Brain microvascular endothelial cell (primary cell): ENCODE measurements around the gene LMBR1.
"Not testable (repeated sequence)": the region's sequence is repeated elsewhere in the genome, so short reads cannot be mapped to it uniquely, and the experiment has no call there.

Source experiments
- DNase-seq: peaks from one replicate; pipeline ENCODE4 v3.0.0-alpha.2; 2020
- H3K27ac ChIP-seq: fragments of 250-450 bp; sonication (Bioruptor Pico); 2 replicates; pipeline ENCODE4 v1.5.1; 2020; ENCODE audit warnings: mild to moderate bottlenecking, moderate library complexity
- H3K27me3 ChIP-seq: fragments of 250-450 bp; sonication (Bioruptor Pico); replicated peaks from 2 replicates; pipeline ENCODE4 v1.5.1; 2020; ENCODE audit warnings: mild to moderate bottlenecking
- H3K36me3 ChIP-seq: fragments of 250-450 bp; sonication (Bioruptor Pico); replicated peaks from 2 replicates; pipeline ENCODE4 v1.5.1; 2020; ENCODE audit warnings: mild to moderate bottlenecking
- H3K4me3 ChIP-seq: 2 replicates; pipeline ENCODE4 v1.5.1; 2011; ENCODE audit warnings: low read depth, mild to moderate bottlenecking, control low read depth, low read length, moderate library complexity
- in situ Hi-C: cut with HindIII; loops from 2 replicates; pipeline ENCODE4 v1.10.0; 2017; ENCODE audit warnings: low sequenced_read_pairs, low pct_ligation_motif_present
- TF ChIP-seq, protein P1 (sequence below): IDR thresholded peaks from 2 replicates; pipeline ENCODE4 v1.5.1; 2011; ENCODE audit warnings: low read depth, mild to moderate bottlenecking, moderate library complexity, low read length, control low read depth, inconsistent platforms; ENCODE audit errors: missing control alignments

The LMBR1 gene

GRCh38 chr7:156702399-156702798, 190.6 kb downstream of the LMBR1 start:
- Histone ChIP-seq H3K27me3 (no peaks in the 10 kb centered on the region), H3K27ac (no peak overlapping the region), H3K36me3 (no peaks in the 10 kb centered on the region), H3K4me3 (no peak overlapping the region)
- TF ChIP-seq, protein P1, sequence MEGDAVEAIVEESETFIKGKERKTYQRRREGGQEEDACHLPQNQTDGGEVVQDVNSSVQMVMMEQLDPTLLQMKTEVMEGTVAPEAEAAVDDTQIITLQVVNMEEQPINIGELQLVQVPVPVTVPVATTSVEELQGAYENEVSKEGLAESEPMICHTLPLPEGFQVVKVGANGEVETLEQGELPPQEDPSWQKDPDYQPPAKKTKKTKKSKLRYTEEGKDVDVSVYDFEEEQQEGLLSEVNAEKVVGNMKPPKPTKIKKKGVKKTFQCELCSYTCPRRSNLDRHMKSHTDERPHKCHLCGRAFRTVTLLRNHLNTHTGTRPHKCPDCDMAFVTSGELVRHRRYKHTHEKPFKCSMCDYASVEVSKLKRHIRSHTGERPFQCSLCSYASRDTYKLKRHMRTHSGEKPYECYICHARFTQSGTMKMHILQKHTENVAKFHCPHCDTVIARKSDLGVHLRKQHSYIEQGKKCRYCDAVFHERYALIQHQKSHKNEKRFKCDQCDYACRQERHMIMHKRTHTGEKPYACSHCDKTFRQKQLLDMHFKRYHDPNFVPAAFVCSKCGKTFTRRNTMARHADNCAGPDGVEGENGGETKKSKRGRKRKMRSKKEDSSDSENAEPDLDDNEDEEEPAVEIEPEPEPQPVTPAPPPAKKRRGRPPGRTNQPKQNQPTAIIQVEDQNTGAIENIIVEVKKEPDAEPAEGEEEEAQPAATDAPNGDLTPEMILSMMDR, result no peak
- in situ Hi-C loops, result no loop called here
- DNase-seq, result no peak

DNA sequence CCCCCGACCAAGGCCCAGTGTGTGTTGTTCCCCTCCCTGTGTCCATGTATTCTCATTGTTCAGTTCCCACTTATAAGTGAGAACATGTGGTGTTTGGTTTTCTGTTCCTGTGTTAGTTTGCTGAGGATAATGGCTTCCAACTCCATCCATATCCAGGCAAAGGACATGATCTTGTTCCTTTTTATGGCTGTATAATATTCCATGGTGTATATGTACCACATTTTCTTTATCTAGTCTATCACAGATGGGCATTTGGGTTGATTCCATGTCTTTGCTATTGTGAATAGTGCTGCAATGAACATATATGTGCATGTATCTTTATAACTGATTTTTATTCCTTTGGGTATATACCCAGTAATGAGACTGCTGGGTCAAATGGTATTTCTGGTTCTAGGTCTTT, 191.2 kb downstream of the LMBR1 start:
- H3K4me3 ChIP-seq, H3K27ac ChIP-seq, H3K36me3 ChIP-seq, in situ Hi-C loops, H3K27me3 ChIP-seq, DNase-seq: not testable (repeated sequence)

GRCh38 chr7:156698512-156698911, 194.5 kb downstream of the LMBR1 start:
- H3K4me3 ChIP-seq, H3K27ac ChIP-seq, H3K36me3 ChIP-seq, in situ Hi-C loops, DNase-seq, H3K27me3 ChIP-seq: not testable (repeated sequence)

DNA sequence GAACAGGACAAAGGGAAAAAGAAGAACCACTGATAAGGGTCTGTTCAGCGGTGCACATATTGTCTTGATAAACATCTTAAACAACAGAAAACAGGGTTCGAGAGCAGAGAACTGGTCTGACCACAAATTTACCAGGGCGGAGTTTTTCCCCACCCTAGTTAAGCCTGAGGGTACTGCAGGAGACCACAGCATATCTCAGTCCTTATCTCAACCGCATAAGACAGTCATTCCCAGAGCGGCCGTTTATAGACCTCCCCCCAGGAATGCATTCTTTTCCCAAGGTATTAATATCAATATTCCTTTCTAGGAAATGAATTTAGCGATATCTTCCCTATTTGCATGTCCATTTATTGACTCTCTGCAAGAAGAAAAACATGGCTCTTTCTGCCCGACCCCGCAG, 195.7 kb downstream of the LMBR1 start:
- in situ Hi-C loops, H3K27ac ChIP-seq, H3K36me3 ChIP-seq, DNase-seq, H3K27me3 ChIP-seq, H3K4me3 ChIP-seq: not testable (repeated sequence)

DNA sequence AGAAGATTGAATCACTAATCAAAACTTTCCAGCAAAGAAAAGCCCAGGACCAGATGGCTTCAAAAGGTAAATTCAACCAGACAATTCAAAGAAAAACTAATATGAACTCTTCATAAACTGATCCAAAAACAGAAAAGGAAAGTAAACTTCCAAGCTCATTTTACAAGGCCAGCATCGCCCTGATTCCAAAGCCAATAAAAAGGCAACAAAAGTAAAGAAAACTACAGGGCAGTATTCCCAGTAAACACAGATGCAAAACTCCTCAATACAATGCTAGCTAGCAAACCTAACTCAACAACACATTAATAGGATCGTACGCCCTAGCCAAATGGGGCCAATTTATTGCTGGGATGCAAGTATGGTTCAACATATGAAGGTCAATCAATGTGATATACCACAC, 199.4 kb downstream of the LMBR1 start:
- no peak overlapping the region for H3K27ac ChIP-seq
- no peaks in the 10 kb centered on the region for H3K27me3 ChIP-seq
- H3K4me3 ChIP-seq, result no peak overlapping the region
- H3K36me3 ChIP-seq, result no peaks in the 10 kb centered on the region
- no peak for DNase-seq
- TF ChIP-seq, protein P1, result no peak
- in situ Hi-C loops, result no loop called here

- TF ChIP-seq, protein P1, result no peak
- Histone ChIP-seq H3K4me3 (no peak overlapping the region), H3K36me3 (no peaks in the 10 kb centered on the region), H3K27ac (no peak overlapping the region), H3K27me3 (no peaks in the 10 kb centered on the region)
- in situ Hi-C loops, result no loop called here
- DNase-seq, result no peak
These were observed 200.1 kb downstream of the LMBR1 start for GRCh38 chr7:156692849-156693248.

GRCh38 chr7:156691764-156692163, 201.2 kb downstream of the LMBR1 start:
- no peak for DNase-seq
- Histone ChIP-seq H3K27ac (no peak overlapping the region), H3K36me3 (no peaks in the 10 kb centered on the region), H3K27me3 (no peaks in the 10 kb centered on the region), H3K4me3 (no peak overlapping the region)
- TF ChIP-seq, protein P1, result no peak
- in situ Hi-C loops, result no loop called here
